ENCODE data around the gene WASL. TPM values are rescaled to one million over a fixed set of nuclear protein-coding genes. Genes with fewer than 3 reads are reported as not detected.

Gene WASL
- total RNA-seq, 1 donor from 2014 or later, result 33.7 TPM

- Mint-ChIP-seq H3K27me3 (ENCODE audit: unreplicated experiment) (peaks cover 10% of the 10 kb centered on the region), H3K36me3 (ENCODE audit: low read depth, unreplicated experiment) (peaks cover 12% of the 10 kb centered on the region), H3K27ac (ENCODE audit: unreplicated experiment) (no peak overlapping the region), H3K4me3 (ENCODE audit: unreplicated experiment) (peak overlapping the region; percentile 39), H3K4me1 (ENCODE audit: unreplicated experiment) (peaks cover 23% of the 10 kb centered on the region), H3K9me3 (ENCODE audit: unreplicated experiment) (no peaks in the 10 kb centered on the region)
- DNase-seq (ENCODE audit: low spot score), result no peak
- TF ChIP-seq CTCF (IDR thresholded peaks at IDR 0.05; ENCODE audit: unreplicated experiment), result no peak
These were observed 1.8 kb upstream of the WASL start for GRCh38 chr7:123750389-123751230.

GRCh38 chr7:123749537-123749857 is 694 bp upstream of the WASL start:
- peaks cover 32% of the 10 kb centered on the region for H3K4me1 Mint-ChIP-seq (ENCODE audit: unreplicated experiment)
- no peak for DNase-seq (ENCODE audit: low spot score)
- no peaks in the 10 kb centered on the region for H3K9me3 Mint-ChIP-seq (ENCODE audit: unreplicated experiment)
- peak overlapping the region; percentile 90 for H3K27ac Mint-ChIP-seq (ENCODE audit: unreplicated experiment)
- H3K36me3 Mint-ChIP-seq (ENCODE audit: low read depth, unreplicated experiment), result peaks cover 12% of the 10 kb centered on the region
- no peak for TF ChIP-seq CTCF (IDR thresholded peaks at IDR 0.05; ENCODE audit: unreplicated experiment)
- peaks cover 10% of the 10 kb centered on the region for H3K27me3 Mint-ChIP-seq (ENCODE audit: unreplicated experiment)
- H3K4me3 Mint-ChIP-seq (ENCODE audit: unreplicated experiment), result peak overlapping the region; percentile 95

GRCh38 chr7:123748171-123748733 is 551 bp downstream of the WASL start:
- H3K27me3 Mint-ChIP-seq (ENCODE audit: unreplicated experiment), result peaks cover 10% of the 10 kb centered on the region
- no peak for TF ChIP-seq CTCF (IDR thresholded peaks at IDR 0.05; ENCODE audit: unreplicated experiment)
- peak overlapping the region; percentile 98 for H3K4me3 Mint-ChIP-seq (ENCODE audit: unreplicated experiment)
- peak; percentile 48 for DNase-seq (ENCODE audit: low spot score)
- peaks cover 12% of the 10 kb centered on the region for H3K36me3 Mint-ChIP-seq (ENCODE audit: low read depth, unreplicated experiment)
- peak overlapping the region; percentile 94 for H3K27ac Mint-ChIP-seq (ENCODE audit: unreplicated experiment)
- H3K4me1 Mint-ChIP-seq (ENCODE audit: unreplicated experiment), result peaks cover 44% of the 10 kb centered on the region
- no peaks in the 10 kb centered on the region for H3K9me3 Mint-ChIP-seq (ENCODE audit: unreplicated experiment)

- DNase-seq (ENCODE audit: low spot score), result peak; percentile 56
- Mint-ChIP-seq H3K9me3 (ENCODE audit: unreplicated experiment) (no peaks in the 10 kb centered on the region), H3K4me3 (ENCODE audit: unreplicated experiment) (peak overlapping the region; percentile 98), H3K27me3 (ENCODE audit: unreplicated experiment) (peaks cover 10% of the 10 kb centered on the region), H3K4me1 (ENCODE audit: unreplicated experiment) (peaks cover 47% of the 10 kb centered on the region), H3K36me3 (ENCODE audit: low read depth, unreplicated experiment) (peaks cover 12% of the 10 kb centered on the region), H3K27ac (ENCODE audit: unreplicated experiment) (peak overlapping the region; percentile 94)
- no peak for TF ChIP-seq CTCF (IDR thresholded peaks at IDR 0.05; ENCODE audit: unreplicated experiment)
These were observed 1.1 kb downstream of the WASL start for GRCh38 chr7:123747620-123748141.

Data from endothelial cell (in vitro differentiated cells).